IPS DF 4.7 (cell line): ENCODE results near the gene TAF4.

ENCODE experiments used
- DNase-seq: peaks from one replicate; pipeline ENCODE4 v3.0.0-alpha.2; 2013; ENCODE audit warnings: low spot score; ENCODE audit errors: extremely low read depth

Gene TAF4

DNA sequence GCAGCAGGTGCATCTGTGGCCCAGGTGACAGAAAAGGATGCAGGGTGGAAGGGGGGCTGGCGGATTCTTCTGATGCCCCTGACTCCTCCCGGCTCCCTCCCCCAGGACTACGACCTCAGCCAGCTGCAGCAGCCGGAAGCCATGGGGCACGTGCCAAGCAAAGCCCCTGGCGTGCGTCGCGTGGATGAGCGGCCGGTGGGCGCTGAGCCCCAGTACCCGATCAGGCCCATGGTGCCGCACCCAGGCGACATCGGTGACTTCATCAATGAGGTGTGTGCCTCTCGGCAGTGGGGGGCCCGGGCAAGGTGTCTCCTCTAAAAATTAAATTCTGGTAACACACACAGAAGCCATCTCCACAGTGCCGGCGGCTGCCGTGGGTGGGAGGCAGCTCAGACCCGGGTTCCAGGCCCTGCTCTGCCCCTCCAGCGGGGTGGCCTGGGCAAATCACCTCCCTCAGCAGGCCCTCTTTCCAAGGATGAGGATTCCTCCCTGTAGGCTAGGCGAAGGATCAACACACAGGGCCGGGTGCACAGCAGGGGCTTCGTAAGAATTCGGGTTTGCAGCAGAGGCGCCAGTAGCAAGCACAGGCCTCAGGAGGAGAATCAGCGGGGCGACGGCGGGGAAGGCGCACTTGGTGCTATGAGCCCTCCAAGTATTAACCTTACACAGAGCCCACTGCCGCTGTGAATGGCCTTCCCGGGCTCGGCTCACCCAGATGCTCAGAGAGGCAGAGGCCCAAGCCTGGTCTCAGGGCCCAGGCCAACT is 131.5 kb downstream of the TAF4 start:
- no peak for DNase-seq

- DNase-seq = no peak
These were observed 132.2 kb downstream of the TAF4 start for GRCh38 chr20:61933481-61933950.

DNA sequence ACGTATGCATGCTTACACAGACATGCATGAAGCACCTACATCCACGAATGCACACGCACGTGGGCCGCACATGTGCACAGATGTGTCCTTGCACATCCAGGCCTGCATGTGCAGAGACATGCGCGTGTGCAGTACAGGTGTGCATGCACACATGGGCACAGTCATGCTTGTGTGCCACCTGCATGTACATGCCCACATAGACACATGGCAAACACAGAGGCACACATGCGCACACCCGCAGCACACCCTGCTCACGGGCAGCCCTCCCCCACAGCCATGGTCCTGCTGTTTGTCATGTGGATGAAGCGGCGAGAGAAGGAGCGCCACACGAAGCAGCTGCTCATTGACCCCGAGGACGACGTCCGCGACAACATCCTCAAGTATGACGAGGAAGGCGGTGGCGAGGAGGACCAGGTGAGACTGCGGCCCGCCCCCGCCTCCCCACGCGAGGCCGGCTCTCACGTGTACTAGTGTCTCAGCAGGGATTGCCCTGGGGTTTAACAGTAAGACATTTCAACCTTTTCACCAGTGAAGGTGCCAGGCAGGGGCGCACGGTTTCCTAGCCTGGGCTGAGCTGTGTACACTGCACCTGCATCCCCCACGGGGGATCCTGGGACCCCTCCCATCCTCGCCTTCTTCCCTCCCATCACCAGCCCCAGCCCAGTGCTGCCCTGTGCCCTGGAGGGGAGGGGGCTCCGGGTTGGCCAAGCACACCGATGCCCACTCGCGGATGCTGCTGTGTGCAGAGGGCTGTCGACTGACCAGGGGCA is 132.8 kb downstream of the TAF4 start:
- no peak for DNase-seq

DNA sequence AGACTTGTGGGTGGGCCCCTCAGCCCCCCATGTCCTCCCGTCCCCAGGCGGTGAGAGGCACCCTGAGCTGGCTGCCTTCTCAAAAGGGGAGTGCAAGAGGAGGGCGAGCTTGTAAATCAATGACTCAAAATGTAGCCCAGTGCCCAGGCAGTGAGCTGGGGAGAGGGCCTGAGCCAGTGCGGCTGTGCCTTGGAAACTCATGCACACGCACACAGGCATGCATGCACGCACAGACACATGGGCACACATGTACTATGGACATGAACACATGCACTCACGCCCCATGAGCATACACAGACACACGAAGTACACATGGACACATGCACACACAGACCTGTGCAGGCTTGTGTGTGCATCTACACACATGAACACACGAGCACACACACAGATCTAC is 133.5 kb downstream of the TAF4 start:
- no peak for DNase-seq

DNA sequence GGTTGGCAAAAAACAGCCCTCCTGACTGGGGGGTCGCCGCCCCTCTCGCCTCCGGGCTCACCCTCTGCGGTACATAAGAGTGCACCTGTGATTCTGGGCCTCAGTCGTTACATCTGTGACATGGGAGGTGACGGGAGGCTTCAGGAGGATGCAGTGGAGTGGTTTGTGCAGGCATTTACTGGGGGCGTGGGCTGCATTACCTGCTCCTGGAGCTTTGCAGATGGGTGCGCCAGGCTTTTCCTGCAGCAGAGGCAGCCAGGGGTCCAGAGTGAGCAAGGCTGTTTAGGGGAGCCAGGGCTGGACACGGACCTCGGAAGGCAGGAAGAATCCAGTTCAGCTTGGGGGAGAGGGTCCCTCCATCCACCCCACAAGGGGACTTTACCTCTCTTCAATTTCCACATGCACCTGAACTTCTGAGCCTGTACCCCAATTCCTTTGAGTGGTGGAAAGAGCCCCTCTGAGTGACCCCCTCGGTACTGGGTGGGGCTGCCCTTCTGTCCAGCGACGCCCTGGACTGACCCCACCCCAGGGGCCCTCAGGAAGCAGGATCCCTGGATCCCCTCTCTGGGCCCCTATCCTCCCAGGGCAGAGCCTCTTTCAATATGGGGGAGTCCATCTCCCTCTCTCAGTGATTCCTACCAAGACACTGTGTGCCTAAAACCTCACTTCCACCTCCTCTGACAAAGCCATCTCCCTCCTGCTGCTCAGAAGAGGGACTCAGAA is 134.0 kb downstream of the TAF4 start:
- no peak for DNase-seq

- DNase-seq = no peak
These were observed 134.8 kb downstream of the TAF4 start for GRCh38 chr20:61930776-61931475.

GRCh38 chr20:61929971-61930666 is 135.6 kb downstream of the TAF4 start:
- DNase-seq = no peak

DNA sequence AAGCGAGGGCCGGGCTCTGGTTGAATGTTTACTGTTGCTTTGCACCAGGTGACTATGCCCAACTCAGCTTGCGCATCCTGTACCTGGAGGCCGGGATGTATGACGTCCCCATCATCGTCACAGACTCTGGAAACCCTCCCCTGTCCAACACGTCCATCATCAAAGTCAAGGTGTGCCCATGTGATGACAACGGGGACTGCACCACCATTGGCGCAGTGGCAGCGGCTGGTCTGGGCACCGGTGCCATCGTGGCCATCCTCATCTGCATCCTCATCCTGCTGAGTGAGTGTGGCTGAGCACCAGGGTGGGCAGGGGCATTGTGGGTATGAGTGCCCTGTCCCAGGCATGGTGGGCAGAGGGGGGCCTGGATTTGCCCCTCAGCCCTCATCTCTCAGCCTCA is 136.1 kb downstream of the TAF4 start:
- no peak for DNase-seq

DNA sequence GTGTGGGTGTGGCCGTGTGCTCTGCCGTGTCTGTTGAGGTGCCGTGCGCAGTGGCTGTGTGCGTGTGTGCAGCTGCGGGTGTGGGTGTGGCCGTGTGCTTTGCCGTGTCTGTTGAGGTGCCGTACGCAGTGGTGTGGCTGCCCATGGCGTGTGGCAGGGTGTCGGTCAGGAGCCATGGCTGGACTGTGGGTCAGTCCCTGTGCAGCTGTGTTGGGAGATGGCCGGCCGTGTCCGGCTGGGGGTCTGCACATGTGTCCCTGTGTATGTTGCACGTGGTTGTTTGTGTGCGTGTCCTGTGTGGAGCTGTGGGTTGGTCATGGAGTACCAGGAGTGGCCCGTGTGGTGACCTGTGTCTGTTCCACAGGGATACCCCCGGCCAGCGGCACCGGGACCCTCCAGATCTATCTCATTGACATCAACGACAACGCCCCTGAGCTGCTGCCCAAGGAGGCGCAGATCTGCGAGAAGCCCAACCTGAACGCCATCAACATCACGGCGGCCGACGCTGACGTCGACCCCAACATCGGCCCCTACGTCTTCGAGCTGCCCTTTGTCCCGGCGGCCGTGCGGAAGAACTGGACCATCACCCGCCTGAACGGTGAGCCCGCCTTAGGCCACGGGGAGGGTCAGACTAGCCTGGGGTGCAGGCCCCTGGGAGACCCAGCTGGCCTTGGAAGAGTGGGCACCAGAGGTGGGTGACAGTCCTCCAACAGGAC is 137.7 kb downstream of the TAF4 start:
- no peak for DNase-seq

- no peak for DNase-seq
These were observed 138.4 kb downstream of the TAF4 start for GRCh38 chr20:61927193-61927825.

GRCh38 chr20:61926796-61927192 is 138.9 kb downstream of the TAF4 start:
- no peak for DNase-seq

DNA sequence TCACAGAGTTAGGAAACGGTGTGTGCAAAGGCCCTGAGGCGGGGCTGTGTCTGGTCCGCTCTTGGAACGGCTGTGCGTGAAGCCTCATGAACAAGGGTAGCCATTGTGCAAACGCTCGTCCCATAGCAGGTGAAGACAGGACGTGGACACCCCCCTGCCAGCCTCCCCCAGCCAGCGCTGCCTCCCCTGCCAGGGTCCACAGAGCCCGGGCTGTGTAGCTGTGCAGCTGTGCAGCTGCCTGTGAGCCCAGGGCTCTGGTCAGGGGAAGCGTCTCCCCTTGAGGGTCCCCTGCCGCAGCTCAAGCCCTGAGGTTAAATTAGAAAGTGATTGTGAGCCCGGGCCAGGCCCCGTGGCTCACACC is 139.4 kb downstream of the TAF4 start:
- DNase-seq = no peak

GRCh38 chr20:61925555-61926252 is 140.0 kb downstream of the TAF4 start:
- DNase-seq = no peak

GRCh38 chr20:61924858-61925554 is 140.7 kb downstream of the TAF4 start:
- DNase-seq = no peak
